Measurements from ENCODE around the gene NCS1.

NCS1 gene

GRCh38 chr9:130147198-130147597 lies 25.0 kb upstream of the NCS1 start:
- DNase-seq (ENCODE audit: low read depth in 2 of 2) = no peak

- no peak for DNase-seq (ENCODE audit: low read depth in 2 of 2)
These were observed 24.3 kb upstream of the NCS1 start for GRCh38 chr9:130147910-130148309.

GRCh38 chr9:130149031-130149430 lies 23.2 kb upstream of the NCS1 start:
- DNase-seq (ENCODE audit: low read depth in 2 of 2) = no peak

- no peak for DNase-seq (ENCODE audit: low read depth in 2 of 2)
These were observed 22.4 kb upstream of the NCS1 start for GRCh38 chr9:130149654-130150286.

DNA sequence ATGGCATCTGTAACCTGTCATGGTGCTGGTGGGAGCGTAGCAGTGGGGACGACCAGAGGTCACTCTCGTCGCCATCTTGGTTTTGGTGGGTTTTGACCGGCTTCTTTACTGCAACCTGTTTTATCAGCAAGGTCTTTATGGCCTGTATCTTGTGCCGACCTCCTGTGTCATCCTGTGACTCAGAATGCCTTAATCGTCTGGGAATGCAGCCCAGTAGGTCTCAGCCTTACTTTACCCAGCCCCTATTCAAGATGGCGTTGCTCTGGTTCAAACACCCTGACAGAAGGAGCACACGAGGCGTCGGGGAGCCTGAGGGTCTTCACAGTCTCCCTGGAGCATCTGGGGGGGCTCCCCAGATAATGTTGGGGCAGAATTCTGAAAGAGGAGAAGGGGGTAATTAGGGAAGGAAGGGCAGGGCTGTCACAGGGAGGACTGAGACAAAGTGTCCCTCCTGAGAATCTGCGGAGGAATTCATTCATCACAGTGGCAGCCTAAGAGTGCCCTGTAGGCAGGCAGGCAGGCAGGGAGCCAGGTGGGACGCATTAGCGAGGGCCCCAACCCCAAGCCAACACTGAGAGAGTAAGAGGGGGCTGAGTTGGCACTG lies 21.3 kb upstream of the NCS1 start:
- no peak for DNase-seq (ENCODE audit: low read depth in 2 of 2)

DNA sequence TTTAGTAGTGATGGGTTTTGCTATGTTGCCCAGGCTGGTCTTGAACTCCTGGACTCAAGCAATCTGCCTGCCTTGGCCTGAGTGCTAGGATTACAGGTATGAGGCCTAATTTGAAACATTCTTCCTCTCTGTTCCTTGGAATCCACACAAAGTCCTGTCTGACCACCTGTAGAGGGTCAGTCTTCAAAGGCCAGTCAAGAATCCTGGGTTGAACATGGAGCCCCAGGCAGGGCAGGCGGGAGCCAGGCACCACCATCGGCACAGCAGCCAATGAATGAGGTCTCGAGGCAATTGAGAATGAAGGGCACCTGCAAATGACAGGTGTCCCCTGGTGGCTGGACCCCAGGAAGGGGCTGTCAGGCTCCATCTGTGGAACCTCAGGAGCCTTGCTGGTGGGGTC lies 17.4 kb upstream of the NCS1 start:
- DNase-seq (ENCODE audit: low read depth in 2 of 2) = no peak

GRCh38 chr9:130155647-130156046 lies 16.6 kb upstream of the NCS1 start:
- no peak for DNase-seq (ENCODE audit: low read depth in 2 of 2)

DNA sequence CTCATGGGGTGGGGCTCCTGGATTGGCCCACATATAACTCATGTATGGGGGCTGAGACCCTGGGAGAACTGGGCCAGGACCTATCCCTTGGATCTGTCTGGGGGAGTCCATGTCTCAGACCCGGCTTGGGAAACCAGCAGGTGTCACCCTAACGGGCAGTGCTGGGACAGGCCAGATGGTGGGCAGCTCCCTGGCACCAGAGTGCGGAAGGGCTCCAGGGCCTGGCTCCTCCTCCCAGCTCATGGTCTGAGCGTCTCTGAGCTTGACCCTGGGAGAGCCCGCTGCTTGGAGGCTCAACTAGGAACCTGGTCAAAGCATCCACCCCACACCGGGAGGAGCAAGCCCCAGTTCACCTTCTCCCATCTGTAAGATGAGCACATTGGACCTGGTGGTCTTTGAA lies 15.5 kb upstream of the NCS1 start:
- DNase-seq (ENCODE audit: low read depth in 2 of 2) = no peak

DNA sequence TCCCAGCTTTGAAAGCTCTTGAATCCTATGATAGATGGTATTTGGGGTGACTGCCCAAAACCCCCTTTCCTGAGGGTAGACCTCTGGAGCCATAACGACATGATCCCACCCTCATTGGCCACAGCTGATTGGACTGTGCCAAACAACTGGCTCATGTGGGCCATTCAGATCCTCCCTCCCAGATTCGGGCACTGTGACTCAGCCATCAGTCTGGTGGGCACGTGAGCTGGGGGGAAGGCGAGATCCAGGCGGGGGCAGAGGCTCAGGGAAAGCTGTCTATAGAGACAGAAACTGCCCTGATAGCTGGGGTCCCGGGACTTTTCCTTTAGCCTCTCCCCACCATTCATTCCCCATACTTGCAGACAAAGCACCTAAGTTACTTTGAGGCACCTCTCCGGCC lies 15.1 kb upstream of the NCS1 start:
- no peak for DNase-seq (ENCODE audit: low read depth in 2 of 2)

- DNase-seq (ENCODE audit: low read depth in 2 of 2) = no peak
These were observed 14.2 kb upstream of the NCS1 start for GRCh38 chr9:130158001-130158400.

DNA sequence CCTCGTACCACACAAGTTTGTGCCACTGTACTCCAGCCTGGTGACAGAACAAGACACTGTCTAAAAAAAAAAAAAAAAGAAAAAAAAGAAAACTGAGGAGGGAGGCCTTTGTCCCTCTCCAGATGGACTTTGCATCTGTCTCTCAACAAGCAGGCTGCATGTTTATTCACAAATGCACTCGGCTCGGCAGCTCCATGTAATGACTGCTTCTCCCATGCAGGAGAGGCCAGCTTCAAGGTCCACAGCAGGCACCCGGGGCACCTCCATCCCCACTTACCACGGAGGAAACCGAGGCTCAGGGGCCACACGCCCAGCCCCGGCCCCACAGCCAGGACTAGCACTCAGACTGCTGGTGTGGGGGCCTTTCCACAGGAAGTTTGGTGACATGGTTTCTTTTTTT lies 13.1 kb upstream of the NCS1 start:
- no peak for DNase-seq (ENCODE audit: low read depth in 2 of 2)

DNA sequence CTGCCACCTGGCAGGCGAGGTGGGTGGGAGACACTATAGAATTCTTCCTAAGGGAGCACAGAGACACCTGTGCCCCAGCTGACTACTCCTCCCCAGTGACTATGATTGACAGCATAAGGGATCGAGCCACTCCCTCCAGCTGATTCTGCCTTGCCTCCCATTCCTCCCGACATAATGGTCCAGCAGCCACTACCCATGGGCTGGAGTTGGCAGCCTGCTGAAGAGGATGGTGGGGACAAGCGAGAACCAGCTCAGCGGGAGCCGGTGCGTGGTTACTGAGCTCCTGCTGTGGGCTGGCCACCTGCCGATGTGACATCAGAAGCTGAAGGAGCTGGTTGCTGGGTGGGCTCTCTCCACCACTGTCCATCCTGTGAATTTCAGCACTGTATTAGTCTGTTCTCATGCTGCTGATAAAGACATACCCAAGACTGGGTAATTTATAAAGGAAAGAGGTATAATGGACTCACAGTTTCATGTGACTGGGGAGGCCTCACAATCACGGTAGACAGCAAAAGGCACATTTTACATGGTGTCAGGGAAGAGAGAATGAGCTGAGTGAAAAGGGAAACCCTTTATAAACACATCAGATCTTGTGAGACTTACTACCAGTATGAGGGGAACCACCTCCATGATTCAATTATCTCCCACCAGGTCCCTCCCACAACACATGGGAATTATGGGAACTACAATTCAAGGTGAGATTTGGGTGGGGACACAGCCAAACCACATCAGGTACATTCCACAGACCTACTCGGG lies 12.1 kb upstream of the NCS1 start:
- no peak for DNase-seq (ENCODE audit: low read depth in 2 of 2)

DNA sequence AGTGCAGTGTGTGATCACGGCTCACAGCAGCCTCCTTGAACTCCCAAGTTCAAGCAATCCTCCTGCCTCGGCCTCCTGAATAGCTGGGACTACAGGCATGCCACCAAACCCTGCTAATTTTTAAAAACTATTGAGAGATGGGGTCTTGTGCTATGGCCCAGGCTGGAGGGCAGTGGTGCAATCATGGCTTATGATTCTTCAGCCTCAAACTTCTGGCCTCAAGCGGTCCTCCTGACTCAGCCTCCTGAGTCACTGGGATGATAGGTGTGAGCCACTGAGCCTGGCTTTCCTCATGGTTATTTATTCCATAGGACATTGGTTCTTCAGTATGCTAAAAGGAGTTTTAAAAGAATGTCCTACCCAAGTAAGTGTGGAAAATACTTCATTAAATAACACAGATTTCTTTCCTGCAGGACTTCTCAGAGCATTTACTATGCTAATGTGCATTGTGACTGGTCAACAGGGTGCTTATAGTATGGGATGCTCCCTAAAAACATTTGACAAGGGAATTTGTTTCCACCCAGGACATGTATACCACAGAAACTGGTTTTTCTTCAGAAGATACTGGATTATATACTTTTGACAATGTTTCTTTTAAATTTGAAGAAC lies 11.2 kb upstream of the NCS1 start:
- no peak for DNase-seq (ENCODE audit: low read depth in 2 of 2)

DNA sequence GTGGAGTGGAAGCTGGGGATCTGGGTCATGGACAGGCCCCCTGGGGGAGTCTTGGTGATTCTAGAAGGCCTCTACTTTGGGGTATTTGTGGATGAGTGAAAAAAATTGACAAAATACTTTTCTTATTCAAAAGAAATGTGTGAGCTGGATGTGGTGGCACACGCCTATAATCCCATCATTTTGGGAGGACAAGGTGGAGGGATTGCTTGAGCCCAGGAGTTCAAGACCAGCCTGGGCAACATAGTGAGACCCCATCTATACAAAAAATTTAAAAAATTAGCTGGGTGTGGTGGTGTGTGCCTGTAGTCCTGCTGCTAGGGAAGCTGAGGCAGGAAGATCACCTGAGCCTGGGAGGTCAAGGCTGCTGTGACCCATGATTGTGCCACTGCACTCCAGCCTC lies 6.6 kb upstream of the NCS1 start:
- no peak for DNase-seq (ENCODE audit: low read depth in 2 of 2)

DNA sequence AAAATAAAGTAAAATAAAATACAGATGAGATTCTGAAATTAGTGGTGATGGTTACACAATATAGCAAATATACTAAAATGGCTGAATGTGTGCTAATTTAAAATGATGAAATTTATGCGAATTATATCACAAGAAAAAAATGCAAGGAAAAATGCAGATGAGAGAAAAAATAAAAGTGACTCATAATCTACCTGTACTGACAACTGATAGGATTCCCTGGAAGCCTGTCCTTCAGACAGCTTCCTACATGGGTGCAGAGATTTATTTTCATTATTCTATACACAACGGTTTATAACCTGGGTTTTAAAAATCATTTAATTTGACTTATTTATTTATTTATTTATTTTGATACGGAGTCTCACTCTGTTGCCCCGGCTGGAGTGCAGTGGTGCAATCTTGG lies 5.8 kb upstream of the NCS1 start:
- no peak for DNase-seq (ENCODE audit: low read depth in 2 of 2)

GRCh38 chr9:130167927-130168326 lies 4.3 kb upstream of the NCS1 start:
- no peak for DNase-seq (ENCODE audit: low read depth in 2 of 2)

- DNase-seq (ENCODE audit: low read depth in 2 of 2) = no peak
These were observed 717 bp upstream of the NCS1 start for GRCh38 chr9:130171226-130172148.

DNA sequence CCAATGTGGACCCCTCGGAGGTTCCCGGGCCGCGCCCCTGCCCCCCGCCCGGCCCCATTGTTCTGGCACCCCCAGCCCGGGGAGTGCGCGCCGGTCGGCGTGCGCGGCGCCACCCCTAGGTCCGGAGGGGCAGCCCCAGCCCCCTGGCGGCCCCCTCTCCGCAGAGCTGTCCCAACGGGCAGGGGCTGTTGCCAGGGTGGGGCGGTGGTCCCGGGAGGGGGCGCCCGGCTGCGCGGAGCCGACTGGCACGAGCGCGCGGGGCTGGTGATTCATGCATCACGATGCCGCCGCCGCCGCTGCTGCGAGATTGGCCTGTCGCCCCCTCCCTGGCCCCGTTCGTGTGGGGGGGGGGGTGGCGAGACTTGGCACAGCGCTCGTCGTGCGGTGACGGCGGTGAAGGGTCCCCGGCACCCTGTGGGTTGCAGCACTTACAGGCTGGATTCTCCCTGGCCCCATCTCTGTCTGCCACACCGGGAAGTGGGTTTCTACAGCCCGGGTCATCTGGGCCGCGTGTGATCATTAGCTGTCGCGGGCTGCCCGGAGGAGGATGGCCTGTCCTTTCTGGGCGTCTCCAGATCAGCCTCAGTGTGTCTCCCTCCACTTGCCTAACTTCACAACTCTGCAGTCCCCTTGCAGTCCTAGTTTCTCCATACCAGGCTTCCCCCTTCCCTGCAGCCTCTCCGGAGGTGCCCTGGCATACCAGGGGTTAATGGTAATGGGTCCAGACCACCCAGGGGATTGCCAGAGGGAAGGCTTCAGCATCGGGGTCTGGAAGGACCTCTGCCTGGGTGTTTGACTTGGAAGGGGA lies 858 bp downstream of the NCS1 start:
- peak; percentile 33 to 42 for DNase-seq (ENCODE audit: low read depth in 2 of 2)

DNA sequence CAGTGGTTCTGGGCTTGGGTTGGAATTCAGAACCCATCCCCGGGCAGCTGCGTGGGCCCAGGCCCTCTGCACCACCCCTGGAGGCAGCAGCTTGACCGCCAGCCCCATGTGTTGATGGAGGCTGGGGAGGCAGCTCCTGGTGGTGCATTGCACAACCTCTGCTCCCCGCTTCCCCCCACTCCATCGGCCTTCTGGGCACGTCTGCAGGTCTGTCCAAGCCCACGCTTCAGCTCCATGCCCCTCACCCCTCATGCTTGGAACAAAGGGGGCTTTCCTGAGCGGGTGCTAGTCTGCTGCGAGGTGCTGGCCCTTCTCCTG lies 1.4 kb downstream of the NCS1 start:
- no peak for DNase-seq (ENCODE audit: low read depth in 2 of 2)

DNA sequence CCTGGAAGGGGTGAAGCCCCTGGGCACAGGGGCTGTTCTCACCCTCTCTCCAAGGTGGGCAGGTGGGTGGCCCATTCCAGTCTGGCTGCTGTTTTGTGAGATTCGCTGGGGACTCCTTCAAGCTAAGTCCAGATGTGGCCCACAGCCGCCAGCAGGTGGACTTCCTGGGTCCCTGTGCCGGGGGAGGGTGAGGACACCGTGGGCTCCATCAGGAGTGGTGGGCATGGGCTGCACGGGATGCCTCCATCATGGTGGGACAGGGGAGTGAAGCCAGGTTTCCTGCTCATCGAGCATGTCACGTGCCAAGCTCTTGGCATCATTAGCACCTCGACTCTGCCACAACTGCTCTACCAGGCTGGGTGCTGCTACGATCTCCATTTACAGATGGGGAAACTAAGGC lies 1.8 kb downstream of the NCS1 start:
- no peak for DNase-seq (ENCODE audit: low read depth in 2 of 2)

GRCh38 chr9:130174920-130175321 lies 2.7 kb downstream of the NCS1 start:
- no peak for DNase-seq (ENCODE audit: low read depth in 2 of 2)
